Testis (tissue), 2 donors: Measurements from ENCODE around the gene BCAR3.

Source experiments
- CTCF ChIP-seq, 3 experiments: fragments of 450-650 bp in 2 of 3; fragments of 200-600 bp in 1 of 3; sonication (generic) in 1 of 3; IDR thresholded peaks; one replicate each; pipeline ENCODE4 v1.5.1; 2016 to 2019; ENCODE audit warnings: antibody characterized with exemption in 3 of 3, mild to moderate bottlenecking in 2 of 3, moderate library complexity in 1 of 3
- POLR2A ChIP-seq: fragments of 450-650 bp; IDR thresholded peaks from one replicate; pipeline ENCODE4 v1.6.1; 2017; ENCODE audit warnings: antibody characterized with exemption, mild to moderate bottlenecking, moderate library complexity

- no peak for TF ChIP-seq CTCF (IDR thresholded peaks at IDR 0.05)
- no peak for TF ChIP-seq POLR2A
Observed at GRCh38 chr1:93608187-93609109, 73.2 kb downstream of the BCAR3 start.
